GM21786 (cell line): ENCODE measurements around the gene TXNL4B.

ENCODE experiments used
- ATAC-seq: cut with Tn5 transposase; IDR thresholded peaks from one replicate; pipeline ENCODE4 v1.9.1; 2021; ENCODE audit not compliant: unreplicated experiment

The TXNL4B gene

DNA sequence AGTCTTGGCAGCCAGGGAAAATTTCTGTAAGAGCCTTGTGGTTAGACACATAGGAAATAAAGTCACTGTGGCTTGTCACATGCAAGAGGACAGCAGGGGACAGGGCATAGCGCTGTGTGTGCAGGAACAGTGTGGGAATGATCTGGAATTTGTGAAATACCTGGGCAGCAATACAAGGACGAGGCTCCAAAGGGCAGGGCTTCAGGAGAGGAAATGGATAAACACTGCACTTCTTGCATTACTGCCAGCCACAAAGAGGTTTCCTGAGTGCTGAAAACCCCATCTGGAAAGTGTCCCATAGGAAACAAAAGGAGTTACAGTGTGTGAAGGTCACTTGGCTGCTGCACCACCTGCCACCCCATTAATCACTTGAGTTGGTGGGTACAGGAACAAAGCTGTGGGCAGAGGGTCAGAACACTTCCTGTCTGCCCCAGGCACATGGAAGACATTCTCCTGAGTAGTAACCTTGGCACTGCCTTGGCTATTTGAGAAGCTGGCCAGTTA is 51.2 kb downstream of the TXNL4B start:
- no peak for ATAC-seq

- no peak for ATAC-seq
These were observed 57.3 kb downstream of the TXNL4B start for GRCh38 chr16:72036098-72036497.
